Dermis microvascular lymphatic vessel endothelial cell (primary cell): ENCODE results near the gene RPIA. TPM values are rescaled to one million over a fixed set of nuclear protein-coding genes. Genes with fewer than 3 reads are reported as not detected.
A peak's percentile ranks its signal among the peaks of the same experiment; 100 is the strongest.
"Not testable (repeated sequence)": the region's sequence is repeated elsewhere in the genome, so short reads cannot be mapped to it uniquely, and the experiment has no call there.

Source experiments
- DNase-seq, 2 donors: peaks; one replicate each; pipeline versions ENCODE4 v3.0.0 to v3.0.0-alpha.2; 2010; ENCODE audit warnings: low read depth in 2 of 2
- total RNA-seq: library from RNA; depleted of rRNA; stranded (reverse); fragments of >200 nt; gene quantifications from 2 replicates; pipeline ENCODE4 v1.2.1, GENCODE V29; 2014

RPIA gene
- 11.4 and 15.7 TPM in 2 replicates for total RNA-seq

GRCh38 chr2:88691339-88692183, at the start of gene RPIA:
RPIA (plus strand) TSS chr2:88691673; CDS start chr2:88691699, 26 bp downstream.
- DNase-seq: peak; percentile 95 to 99

- DNase-seq: no peak
Measured at GRCh38 chr2:88642278-88642677, 49.2 kb upstream of the RPIA start.

GRCh38 chr2:88645291-88645882, 46.1 kb upstream of the RPIA start:
- DNase-seq: not testable (repeated sequence)

GRCh38 chr2:88651646-88652045, 39.8 kb upstream of the RPIA start:
- DNase-seq: no peak

GRCh38 chr2:88654714-88655113, 36.8 kb upstream of the RPIA start:
- DNase-seq: no peak

GRCh38 chr2:88656690-88657089, 34.8 kb upstream of the RPIA start:
- no peak for DNase-seq

GRCh38 chr2:88657131-88657530, 34.3 kb upstream of the RPIA start:
- no peak for DNase-seq

GRCh38 chr2:88658326-88658725, 33.1 kb upstream of the RPIA start:
- DNase-seq: no peak

- DNase-seq: no peak
Measured at GRCh38 chr2:88658881-88659537, 32.5 kb upstream of the RPIA start.

- DNase-seq: peak; percentile 4 to 86
Measured at GRCh38 chr2:88659538-88659915, 31.9 kb upstream of the RPIA start.

GRCh38 chr2:88660622-88661021, 30.9 kb upstream of the RPIA start:
- DNase-seq: no peak

GRCh38 chr2:88666576-88666975, 24.9 kb upstream of the RPIA start:
- peak in 1 of 2 donors; percentile 27 for DNase-seq

GRCh38 chr2:88667219-88667618, 24.3 kb upstream of the RPIA start:
- no peak for DNase-seq

GRCh38 chr2:88668862-88669261, 22.6 kb upstream of the RPIA start:
- no peak for DNase-seq

- peak; percentile 27 to 58 for DNase-seq
Measured at GRCh38 chr2:88669482-88670214, 21.8 kb upstream of the RPIA start.

GRCh38 chr2:88671786-88672427, 19.6 kb upstream of the RPIA start:
- DNase-seq: peak; percentile 29 to 54

GRCh38 chr2:88673363-88673762, 18.1 kb upstream of the RPIA start:
- DNase-seq: no peak

- DNase-seq: no peak
Measured at GRCh38 chr2:88680266-88680902, 11.1 kb upstream of the RPIA start.

- no peak for DNase-seq
Measured at GRCh38 chr2:88680916-88681315, 10.6 kb upstream of the RPIA start.

- DNase-seq: no peak
Measured at GRCh38 chr2:88683160-88684021, 8.1 kb upstream of the RPIA start.
